Endothelial cell of umbilical vein (primary cell): ENCODE data around the gene BAG1. TPM values are rescaled to one million over a fixed set of nuclear protein-coding genes. Genes with fewer than 3 reads are reported as not detected.

Experiments
- BruUV-seq: library from RNA; stranded (reverse); fragments of 400-500 nt; replicated peaks from 2 replicates; lab custom pipeline; 2021; lab: Mats Ljungman, UMichigan
- CTCF ChIA-PET: fragments of 300-600, 350-600 bp; sonication (Branson Sonifier 250); formaldehyde crosslinking; loops from one replicate; lab custom pipeline; 2021; ENCODE audit warnings: antibody characterized with exemption, inconsistent platforms; lab: Charles Lee
- POLR2A ChIA-PET: fragments of 300-600, 350-600 bp; sonication (Branson Sonifier 250); formaldehyde crosslinking; loops from one replicate; lab custom pipeline; 2021; ENCODE audit warnings: antibody characterized with exemption, inconsistent platforms; lab: Charles Lee
- DNase-seq: peaks from one replicate; pipeline ENCODE4 v3.0.0-alpha.2; 2011; ENCODE audit warnings: low read depth, low spot score
- FAIRE-seq: peaks from 2 replicates; lab custom pipeline; 2011; peaks lifted over from hg19 to GRCh38; lab: Jason Lieb, UNC
- H2AFZ ChIP-seq: 2 replicates; pipeline ENCODE4 v1.6.0; 2012; ENCODE audit warnings: low read depth, low read length, control low read depth, inconsistent platforms
- H3K27ac ChIP-seq: 2 replicates; pipeline ENCODE4 v1.5.1; 2011; ENCODE audit warnings: low read depth, mild to moderate bottlenecking, control low read depth, low read length, moderate library complexity; ENCODE audit not compliant: insufficient read depth
- H3K27me3 ChIP-seq, 2 experiments: 2 replicates each; pipeline versions ENCODE4 v1.6.0 to v1.6.1; 2011; ENCODE audit warnings: low read length in 2 of 2, mixed read lengths in 1 of 2; ENCODE audit not compliant: control insufficient read depth in 2 of 2, insufficient read depth in 2 of 2
- H3K36me3 ChIP-seq, 2 experiments: 2 replicates in 1 of 2; 3 replicates in 1 of 2; pipeline ENCODE4 v1.5.1; 2011; ENCODE audit warnings: low read length in 2 of 2, mild to moderate bottlenecking in 1 of 2, moderate library complexity in 1 of 2; ENCODE audit not compliant: control insufficient read depth in 2 of 2, insufficient read depth in 2 of 2; ENCODE audit errors: extremely low read depth in 1 of 2
- H3K4me1 ChIP-seq: 3 replicates; pipeline ENCODE4 v1.5.1; 2011; ENCODE audit warnings: mild to moderate bottlenecking, low read length; ENCODE audit not compliant: control insufficient read depth, insufficient read depth; ENCODE audit errors: extremely low read depth
- H3K4me2 ChIP-seq: 2 replicates; pipeline ENCODE4 v1.6.1; 2011; ENCODE audit warnings: low read length, control low read depth, mixed read lengths; ENCODE audit not compliant: insufficient read depth
- H3K4me3 ChIP-seq, 3 experiments: fragments of 200-600 bp in 1 of 3; sonication (generic), shearing (Covaris generic) in 1 of 3; replicated peaks in 1 of 3; 2 replicates each; pipeline ENCODE4 v1.5.1; 2011 to 2016; ENCODE audit warnings: control low read depth in 3 of 3, low read length in 3 of 3, mild to moderate bottlenecking in 2 of 3, inconsistent platforms in 1 of 3, low read depth in 1 of 3, moderate library complexity in 1 of 3; ENCODE audit not compliant: insufficient read depth in 1 of 3
- H3K79me2 ChIP-seq: 2 replicates; pipeline ENCODE4 v1.6.0; 2012; ENCODE audit warnings: low read length, inconsistent platforms; ENCODE audit not compliant: control insufficient read depth, insufficient read depth
- H3K9ac ChIP-seq: replicated peaks from 2 replicates; pipeline ENCODE3; 2011; ENCODE audit warnings: low read length, control low read depth; ENCODE audit not compliant: insufficient read depth; ENCODE audit errors: extremely low read depth
- H3K9me1 ChIP-seq: replicated peaks from 3 replicates; pipeline ENCODE4 v1.6.0; 2011; ENCODE audit warnings: mild to moderate bottlenecking, low read length; ENCODE audit not compliant: control insufficient read depth, insufficient read depth; ENCODE audit errors: extremely low read depth
- H3K9me3 ChIP-seq: replicated peaks from 2 replicates; pipeline ENCODE4 v1.5.1; 2012; ENCODE audit warnings: low read length, inconsistent platforms; ENCODE audit not compliant: control insufficient read depth, insufficient read depth
- H4K20me1 ChIP-seq: replicated peaks from 2 replicates; pipeline ENCODE3; 2011; ENCODE audit warnings: mild to moderate bottlenecking, low read length; ENCODE audit not compliant: control insufficient read depth, insufficient read depth; ENCODE audit errors: extremely low read depth
- EZH2 ChIP-seq: IDR thresholded peaks from 2 replicates; pipeline ENCODE4 v1.6.1; 2012; ENCODE audit warnings: borderline replicate concordance, low read depth, mild to moderate bottlenecking, moderate library complexity, low read length, inconsistent platforms; ENCODE audit not compliant: severe bottlenecking
- FOS ChIP-seq: IDR thresholded peaks from 2 replicates; pipeline ENCODE4 v1.6.1; 2011; ENCODE audit warnings: mild to moderate bottlenecking, low read length, moderate library complexity, borderline replicate concordance; ENCODE audit not compliant: insufficient read depth
- GATA2 ChIP-seq: IDR thresholded peaks from 2 replicates; pipeline ENCODE4 v1.7.0; 2011; ENCODE audit warnings: low read depth, mild to moderate bottlenecking, moderate library complexity, mixed read lengths, low read length; ENCODE audit not compliant: insufficient read length, insufficient read depth
- JUN ChIP-seq: IDR thresholded peaks from 2 replicates; pipeline ENCODE4 v1.6.1; 2011; ENCODE audit warnings: borderline replicate concordance, low read depth; ENCODE audit not compliant: insufficient read length, insufficient read depth
- MYC ChIP-seq: IDR thresholded peaks from one replicate; pipeline ENCODE4 v1.6.1; 2011; ENCODE audit warnings: mild to moderate bottlenecking, low read depth, low read length
- POLR2A ChIP-seq: IDR thresholded peaks from 2 replicates; pipeline ENCODE4 v1.6.1; 2012; ENCODE audit warnings: low read depth, mild to moderate bottlenecking, control low read depth, low read length
- POLR2AphosphoS5 ChIP-seq: IDR thresholded peaks from 2 replicates; pipeline ENCODE4 v1.6.1; 2012; ENCODE audit warnings: low read depth, mild to moderate bottlenecking, control low read depth, low read length, moderate library complexity; ENCODE audit not compliant: insufficient read depth
- dilution Hi-C: fragments of 300-500 bp; cut with MboI; formaldehyde crosslinking; loops from one replicate; pipeline ENCODE4 v1.15.0; 2019; ENCODE audit warnings: low sequenced_read_pairs; ENCODE audit not compliant: extremely low pct_ligation_motif_present
- intact Hi-C: fragments of 100-400 bp; cut with micrococcal nuclease; formaldehyde crosslinking; loops from one replicate; pipeline ENCODE4 v1.10.0; 2022
- polyA plus RNA-seq, 4 experiments: library from polyadenylated mRNA; depleted of rRNA in 3 of 4; stranded (reverse) in 3 of 4; unstranded in 1 of 4; fragments of >200 nt; gene quantifications; 2 replicates each; pipeline versions ENCODE4 v1.2.1 to v1.2.3, GENCODE V29; 2011 to 2012; ENCODE audit warnings: missing spikeins in 1 of 4
- total RNA-seq: library from RNA; stranded (reverse); gene quantifications from 2 replicates; pipeline ENCODE4 v1.2.3, GENCODE V29; 2021
- TF ChIP-seq, protein P1 (sequence below): IDR thresholded peaks from 2 replicates; pipeline ENCODE4 v1.6.1; 2011; ENCODE audit not compliant: insufficient read depth, insufficient read length
- TF ChIP-seq, protein P2 (sequence below), 2 donors: IDR thresholded peaks; 1 replicate in 1 of 2; 2 replicates in 1 of 2; pipeline ENCODE4 v1.5.1; 2011; ENCODE audit warnings: low read length in 2 of 2, mild to moderate bottlenecking in 2 of 2, moderate library complexity in 2 of 2, control low read depth in 1 of 2, inconsistent platforms in 1 of 2, low read depth in 1 of 2; ENCODE audit not compliant: insufficient read depth in 1 of 2; ENCODE audit errors: extremely low read depth in 1 of 2

BAG1 gene
- total and polyA plus RNA-seq, 2 donors (not counting 3 experiments of a cell fraction or from before 2014, with no cell fraction given): 44.6 to 87.4 TPM

DNA sequence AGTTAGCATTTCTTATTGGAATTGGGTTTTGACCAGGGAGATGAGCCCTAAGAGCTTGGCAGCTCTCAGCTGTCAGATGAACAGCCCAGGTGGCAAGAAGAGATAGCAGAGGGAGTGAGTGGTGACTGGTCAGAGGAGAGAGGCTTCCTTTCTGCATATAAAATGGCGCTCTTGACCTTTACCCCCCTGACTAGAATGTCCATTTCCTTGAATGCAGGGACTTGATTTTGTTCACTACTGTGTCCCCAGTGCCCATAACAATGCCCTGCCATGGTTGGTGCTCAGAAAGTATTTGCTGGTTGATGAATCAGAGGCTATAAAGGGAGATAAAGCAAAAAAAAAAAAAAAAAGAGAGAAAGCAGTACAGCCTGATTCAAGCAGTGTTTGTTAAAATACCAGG is 7.6 kb upstream of the BAG1 start:
- intact Hi-C loops (no loop called here), dilution Hi-C loops (no loop called here)
- ChIA-PET CTCF (interaction anchor here (2.1 to 2.6 kb wide), 3 partner anchors 15 to 195 kb away, joined by 4 to 10 read pairs (median 7); partner anchors contain the start of gene NFX1), POLR2A (interaction anchor here (0.7 kb wide), 1 partner anchor 127 kb away, joined by 3 read pairs; no protein-coding TSS in a partner anchor)
- Histone ChIP-seq H3K27me3 (no peaks in the 10 kb centered on the region), H4K20me1 (no peaks in the 10 kb centered on the region), H3K4me2 (no peak overlapping the region), H3K9me3 (no peaks in the 10 kb centered on the region), H3K4me1 (no peaks in the 10 kb centered on the region), H2AFZ (no peak overlapping the region), H3K9me1 (no peaks in the 10 kb centered on the region), H3K36me3 (peaks cover 11 to 16% of the 10 kb centered on the region in 2 experiments), H3K9ac (no peak overlapping the region), H3K4me3 (no peak overlapping the region), H3K27ac (no peak overlapping the region), H3K79me2 (no peaks in the 10 kb centered on the region)
- no peak for DNase-seq
- TF ChIP-seq, protein P1, sequence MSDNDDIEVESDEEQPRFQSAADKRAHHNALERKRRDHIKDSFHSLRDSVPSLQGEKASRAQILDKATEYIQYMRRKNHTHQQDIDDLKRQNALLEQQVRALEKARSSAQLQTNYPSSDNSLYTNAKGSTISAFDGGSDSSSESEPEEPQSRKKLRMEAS: no peak
- TF ChIP-seq EZH2: no peak
- TF ChIP-seq, protein P2, sequence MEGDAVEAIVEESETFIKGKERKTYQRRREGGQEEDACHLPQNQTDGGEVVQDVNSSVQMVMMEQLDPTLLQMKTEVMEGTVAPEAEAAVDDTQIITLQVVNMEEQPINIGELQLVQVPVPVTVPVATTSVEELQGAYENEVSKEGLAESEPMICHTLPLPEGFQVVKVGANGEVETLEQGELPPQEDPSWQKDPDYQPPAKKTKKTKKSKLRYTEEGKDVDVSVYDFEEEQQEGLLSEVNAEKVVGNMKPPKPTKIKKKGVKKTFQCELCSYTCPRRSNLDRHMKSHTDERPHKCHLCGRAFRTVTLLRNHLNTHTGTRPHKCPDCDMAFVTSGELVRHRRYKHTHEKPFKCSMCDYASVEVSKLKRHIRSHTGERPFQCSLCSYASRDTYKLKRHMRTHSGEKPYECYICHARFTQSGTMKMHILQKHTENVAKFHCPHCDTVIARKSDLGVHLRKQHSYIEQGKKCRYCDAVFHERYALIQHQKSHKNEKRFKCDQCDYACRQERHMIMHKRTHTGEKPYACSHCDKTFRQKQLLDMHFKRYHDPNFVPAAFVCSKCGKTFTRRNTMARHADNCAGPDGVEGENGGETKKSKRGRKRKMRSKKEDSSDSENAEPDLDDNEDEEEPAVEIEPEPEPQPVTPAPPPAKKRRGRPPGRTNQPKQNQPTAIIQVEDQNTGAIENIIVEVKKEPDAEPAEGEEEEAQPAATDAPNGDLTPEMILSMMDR (IDR thresholded peaks at IDR 0.05; ENCODE audit: extremely low read depth in 1 of 2, insufficient read depth in 1 of 2, low read depth in 1 of 2, low read length in 2 of 2): no peak
- TF ChIP-seq GATA2: no peak
- TF ChIP-seq MYC: no peak
- no peak for TF ChIP-seq POLR2A
- no peak for TF ChIP-seq JUN
- TF ChIP-seq FOS: no peak
- no peak for TF ChIP-seq POLR2AphosphoS5
- BruUV-seq: no TSS peak
- FAIRE-seq: no peak
